HG03064 (cell line): ENCODE data around the gene FAM50A.
"Not testable (repeated sequence)": the region's sequence is repeated elsewhere in the genome, so short reads cannot be mapped to it uniquely, and the experiment has no call there.

Experiments
- ATAC-seq: cut with Tn5 transposase; IDR thresholded peaks from one replicate; pipeline ENCODE4 v1.9.1; 2021; ENCODE audit warnings: low read depth; ENCODE audit not compliant: unreplicated experiment

FAM50A gene, protein sequence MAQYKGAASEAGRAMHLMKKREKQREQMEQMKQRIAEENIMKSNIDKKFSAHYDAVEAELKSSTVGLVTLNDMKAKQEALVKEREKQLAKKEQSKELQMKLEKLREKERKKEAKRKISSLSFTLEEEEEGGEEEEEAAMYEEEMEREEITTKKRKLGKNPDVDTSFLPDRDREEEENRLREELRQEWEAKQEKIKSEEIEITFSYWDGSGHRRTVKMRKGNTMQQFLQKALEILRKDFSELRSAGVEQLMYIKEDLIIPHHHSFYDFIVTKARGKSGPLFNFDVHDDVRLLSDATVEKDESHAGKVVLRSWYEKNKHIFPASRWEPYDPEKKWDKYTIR

DNA sequence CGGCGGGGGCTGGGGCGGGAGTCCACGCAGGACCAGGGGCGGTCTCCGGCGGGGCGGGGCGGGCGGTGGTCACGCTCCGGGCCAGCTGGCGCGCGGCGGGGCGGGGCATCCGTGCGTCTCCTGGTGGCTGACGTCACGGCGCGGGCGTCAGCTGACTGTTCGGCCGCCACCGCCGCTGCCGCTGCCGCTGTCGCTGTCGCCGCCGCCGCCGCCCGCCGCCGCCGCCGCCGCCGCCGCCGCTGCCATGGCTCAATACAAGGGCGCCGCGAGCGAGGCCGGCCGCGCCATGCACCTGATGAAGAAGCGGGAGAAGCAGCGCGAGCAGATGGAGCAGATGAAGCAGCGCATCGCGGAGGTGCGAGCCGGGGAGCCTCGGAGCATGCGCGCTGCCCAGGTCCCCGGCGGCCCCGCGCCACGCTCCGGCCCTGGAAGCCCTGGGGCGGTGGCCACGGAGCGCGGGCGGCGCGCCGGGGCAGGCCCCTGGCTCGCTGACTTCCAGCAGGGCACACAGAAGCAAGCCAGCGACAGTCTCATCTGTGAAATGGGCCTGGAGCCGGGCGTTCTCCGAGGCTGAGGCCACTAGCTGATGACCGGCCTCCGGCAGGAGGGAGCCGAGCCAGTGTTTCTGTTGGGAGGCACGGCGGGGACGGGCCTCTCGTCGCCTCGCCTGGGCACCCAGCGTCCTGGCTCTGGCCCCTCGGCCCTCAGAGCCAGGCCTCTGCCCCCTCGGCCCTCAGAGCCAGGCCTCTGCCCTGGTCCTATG is at the start of gene FAM50A:
FAM50A (plus strand) TSS at position 150 of the 763 bp plus-strand sequence; CDS start at position 245, 95 bp downstream.
- ATAC-seq: peak; percentile 79

DNA sequence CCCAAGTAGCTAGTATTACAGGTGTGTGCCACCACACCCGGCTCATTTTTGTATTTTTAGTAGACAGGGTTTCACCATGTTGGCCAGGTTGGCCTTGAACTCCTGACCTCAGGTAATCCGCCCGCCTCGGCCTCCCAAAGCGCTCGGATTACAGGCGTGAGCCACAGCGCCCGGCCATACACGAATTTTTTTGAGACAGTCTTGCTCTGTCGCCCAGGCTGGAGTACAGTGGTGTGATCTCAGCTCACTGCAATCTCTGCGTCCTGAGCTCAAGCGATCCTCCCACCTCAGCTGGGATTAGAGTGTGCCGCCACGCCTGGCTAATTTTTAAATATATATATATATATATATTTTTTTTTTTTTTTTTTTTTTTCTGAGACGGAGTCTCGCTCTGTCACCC is 47.6 kb upstream of the FAM50A start:
- not testable (repeated sequence) for ATAC-seq

DNA sequence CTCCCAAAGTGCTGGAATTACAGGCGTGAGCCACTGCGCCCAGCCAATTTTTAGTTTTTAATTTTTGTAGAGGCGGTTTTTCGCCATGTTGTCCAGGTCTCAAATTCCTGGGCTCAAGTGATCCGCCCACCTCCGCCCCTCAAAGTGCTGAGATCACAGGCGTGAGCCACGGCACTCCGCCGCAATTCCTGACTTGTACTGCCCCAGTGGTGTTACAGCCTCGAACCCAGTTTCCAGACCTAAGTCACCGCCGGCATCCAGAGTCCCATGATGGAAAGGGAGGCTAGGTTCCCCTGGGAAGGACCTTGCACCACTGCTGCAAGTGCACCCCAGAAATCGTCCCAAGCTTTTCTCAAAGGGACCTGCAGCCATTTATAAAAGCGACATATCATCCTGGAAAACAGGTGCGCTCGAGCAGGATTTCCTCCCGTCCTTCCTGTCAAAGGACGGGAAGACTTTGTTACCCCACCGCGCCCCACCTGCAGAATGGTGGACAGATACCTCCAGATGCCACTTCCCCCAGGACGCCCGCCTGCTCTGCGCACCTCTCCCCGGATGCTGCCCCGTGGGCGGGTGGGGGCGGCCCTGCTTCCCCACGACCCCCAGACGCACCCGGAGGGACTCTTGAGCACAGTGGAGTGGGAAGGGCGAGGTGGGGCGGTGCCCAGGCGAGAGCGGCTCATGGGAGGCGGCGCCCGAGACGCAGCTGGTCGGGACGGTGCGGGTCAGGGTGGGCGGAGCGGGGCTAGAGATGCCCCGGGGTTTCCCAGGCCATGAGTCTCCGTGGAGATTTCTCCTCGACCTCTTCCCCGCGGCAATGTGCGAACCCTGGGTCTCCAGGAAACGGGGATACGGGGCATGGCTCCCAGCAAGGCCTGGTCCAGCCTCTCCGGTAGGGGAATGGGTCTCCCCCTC is 46.7 kb upstream of the FAM50A start:
- peak; percentile 40 for ATAC-seq

DNA sequence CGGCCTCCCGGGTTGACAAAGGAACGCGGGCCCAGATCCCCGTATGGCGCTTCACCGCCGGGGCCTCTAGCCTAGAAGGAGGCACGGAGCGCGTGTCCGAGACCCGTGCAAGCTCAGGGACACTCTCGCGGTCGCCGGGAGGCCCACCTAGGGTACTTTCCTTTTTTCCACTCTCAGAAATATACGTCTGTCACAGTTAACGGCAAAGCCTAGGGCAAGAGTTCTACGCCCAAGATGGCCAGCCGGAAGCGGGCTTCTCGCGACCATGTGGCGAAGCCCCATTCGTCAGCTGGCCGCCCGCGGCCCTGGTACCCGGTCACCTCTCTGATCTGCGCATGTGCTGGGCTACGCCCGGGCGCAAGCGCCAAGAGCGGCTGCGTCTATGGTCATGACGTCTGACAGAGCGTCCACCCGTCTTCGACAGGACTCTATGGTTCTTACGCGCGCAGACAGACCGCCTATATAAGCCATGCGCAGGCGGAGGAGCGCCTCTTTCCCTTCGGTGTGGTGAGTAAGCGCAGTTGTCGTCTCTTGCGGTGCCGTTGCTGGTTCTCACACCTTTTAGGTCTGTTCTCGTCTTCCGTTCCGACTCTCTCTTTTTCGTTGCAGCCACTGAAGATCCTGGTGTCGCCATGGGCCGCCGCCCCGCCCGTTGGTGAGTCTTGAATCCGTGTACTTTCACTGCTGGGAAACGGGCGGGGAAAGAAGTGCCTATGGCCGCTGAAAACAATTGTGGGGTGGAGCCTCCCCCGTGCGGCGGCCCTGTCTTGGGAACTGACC is 45.9 kb upstream of the FAM50A start, which contains the start of gene RPL10:
RPL10 (plus strand) TSS at position 490 of the 780 bp plus-strand sequence; CDS start at position 633, 143 bp downstream.
- ATAC-seq: peak; percentile 52

DNA sequence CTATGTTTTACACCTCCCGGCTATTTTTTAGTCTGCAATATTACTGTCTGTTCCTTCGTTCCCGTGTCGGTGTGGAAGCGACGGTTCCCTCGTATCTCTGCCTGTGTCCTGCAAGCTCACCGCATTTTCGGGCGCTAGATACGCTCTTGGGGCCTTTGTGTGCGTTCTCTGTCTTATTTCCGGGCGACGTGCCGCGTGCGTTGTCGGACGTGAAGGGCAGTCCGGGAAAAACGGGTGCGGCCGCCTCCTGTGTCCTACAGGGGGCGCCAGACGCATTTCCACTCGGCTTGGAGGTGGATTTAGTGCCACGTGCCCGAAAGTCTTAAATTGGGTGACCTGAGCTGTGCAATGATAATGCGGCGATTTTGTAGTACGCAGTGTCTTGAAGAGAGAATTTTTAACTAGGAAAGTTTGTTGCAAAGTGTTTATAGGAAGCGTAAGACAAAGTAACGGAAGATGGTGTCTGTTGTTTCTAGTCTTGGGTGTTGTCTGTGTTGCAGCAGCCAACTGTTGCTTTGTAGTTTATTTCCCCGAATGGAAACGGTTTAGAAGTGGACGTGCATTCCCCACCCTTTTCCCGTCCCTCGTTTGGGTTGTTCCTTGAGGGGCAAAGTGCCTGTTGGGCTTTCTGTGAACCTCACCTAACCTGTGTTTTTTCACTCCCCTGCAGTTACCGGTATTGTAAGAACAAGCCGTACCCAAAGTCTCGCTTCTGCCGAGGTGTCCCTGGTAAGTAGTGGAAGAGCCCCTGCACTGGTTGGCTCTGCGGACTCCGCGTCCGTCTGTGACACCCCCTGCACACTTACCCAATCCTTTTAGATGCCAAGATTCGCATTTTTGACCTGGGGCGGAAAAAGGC is 45.0 kb upstream of the FAM50A start:
- no peak for ATAC-seq

DNA sequence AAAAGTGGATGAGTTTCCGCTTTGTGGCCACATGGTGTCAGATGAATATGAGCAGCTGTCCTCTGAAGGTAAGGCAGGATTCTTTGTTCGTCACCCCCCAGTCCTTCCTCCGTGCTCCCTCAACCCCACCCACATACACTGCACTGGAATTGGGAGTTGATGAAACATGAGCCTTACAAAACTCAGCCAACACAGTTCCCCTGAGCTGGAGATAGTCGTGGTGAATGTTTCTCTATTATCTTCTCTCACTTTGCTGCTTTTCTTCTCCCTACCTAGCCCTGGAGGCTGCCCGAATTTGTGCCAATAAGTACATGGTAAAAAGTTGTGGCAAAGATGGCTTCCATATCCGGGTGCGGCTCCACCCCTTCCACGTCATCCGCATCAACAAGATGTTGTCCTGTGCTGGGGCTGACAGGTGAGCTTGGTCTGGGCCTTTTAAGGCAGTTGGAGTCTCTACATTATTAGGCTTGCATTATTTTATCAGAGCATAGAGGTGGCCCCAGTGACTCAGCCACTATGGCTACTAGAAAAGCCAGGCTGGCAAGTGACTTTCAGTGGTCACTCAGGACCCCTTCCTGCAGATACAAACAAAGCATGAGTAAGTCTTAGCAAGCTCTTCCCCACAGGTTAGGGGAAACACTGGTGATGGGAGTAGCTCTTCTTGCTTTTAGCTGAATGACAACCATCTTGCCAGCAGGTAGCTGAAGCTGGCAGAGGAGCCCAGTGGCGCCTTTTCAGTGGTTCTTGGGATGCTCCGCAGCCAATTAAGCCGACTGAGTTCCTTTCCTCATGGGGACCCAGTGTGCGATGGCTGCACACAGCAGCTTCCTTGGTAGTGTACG is 44.2 kb upstream of the FAM50A start:
- ATAC-seq: no peak

DNA sequence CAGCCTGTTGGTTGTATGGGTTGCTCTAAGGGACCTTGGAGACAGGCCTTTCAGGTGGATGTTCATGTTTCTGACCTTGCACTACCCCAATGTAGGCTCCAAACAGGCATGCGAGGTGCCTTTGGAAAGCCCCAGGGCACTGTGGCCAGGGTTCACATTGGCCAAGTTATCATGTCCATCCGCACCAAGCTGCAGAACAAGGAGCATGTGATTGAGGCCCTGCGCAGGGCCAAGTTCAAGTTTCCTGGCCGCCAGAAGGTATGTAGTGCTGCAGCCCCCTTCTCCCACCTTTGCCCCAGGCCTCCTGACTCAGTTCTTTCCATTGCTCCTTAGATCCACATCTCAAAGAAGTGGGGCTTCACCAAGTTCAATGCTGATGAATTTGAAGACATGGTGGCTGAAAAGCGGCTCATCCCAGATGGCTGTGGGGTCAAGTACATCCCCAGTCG is 43.5 kb upstream of the FAM50A start:
- not testable (repeated sequence) for ATAC-seq

DNA sequence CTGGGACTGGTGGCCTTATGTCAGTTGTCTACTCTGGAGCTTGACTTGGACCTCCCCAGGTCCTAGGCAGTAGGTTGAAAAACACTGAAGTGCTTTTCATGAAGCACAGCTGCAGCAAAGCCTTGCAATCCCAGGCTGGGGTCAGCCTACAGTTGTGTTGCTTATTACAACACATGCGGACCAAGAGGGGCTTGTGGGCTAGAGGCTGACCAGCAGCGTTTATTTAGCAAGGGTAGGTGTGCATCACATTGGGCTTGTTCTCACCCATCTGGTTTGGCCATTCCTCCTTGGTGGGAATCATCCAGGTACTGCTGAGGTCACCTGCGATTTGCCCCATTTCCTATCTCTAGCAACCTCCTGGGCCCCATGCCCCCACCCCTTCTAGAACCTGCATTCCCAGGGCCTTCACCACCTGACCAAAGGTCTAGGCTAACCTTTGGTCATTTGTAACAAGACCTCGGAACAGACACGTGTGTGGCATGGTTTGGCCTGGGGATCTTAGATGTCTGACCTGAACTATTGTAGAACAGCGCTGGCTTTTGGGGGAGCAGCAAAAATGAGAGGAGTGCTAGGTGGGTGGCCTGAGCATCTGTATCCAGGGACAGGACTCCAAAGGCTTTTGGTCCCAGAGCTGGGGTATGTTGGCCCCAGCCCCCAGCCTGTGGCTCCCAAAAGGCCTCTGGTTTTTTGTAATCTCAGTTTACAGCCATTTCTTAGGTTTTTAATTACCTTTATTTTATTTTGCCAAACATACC is 42.7 kb upstream of the FAM50A start:
- no peak for ATAC-seq

DNA sequence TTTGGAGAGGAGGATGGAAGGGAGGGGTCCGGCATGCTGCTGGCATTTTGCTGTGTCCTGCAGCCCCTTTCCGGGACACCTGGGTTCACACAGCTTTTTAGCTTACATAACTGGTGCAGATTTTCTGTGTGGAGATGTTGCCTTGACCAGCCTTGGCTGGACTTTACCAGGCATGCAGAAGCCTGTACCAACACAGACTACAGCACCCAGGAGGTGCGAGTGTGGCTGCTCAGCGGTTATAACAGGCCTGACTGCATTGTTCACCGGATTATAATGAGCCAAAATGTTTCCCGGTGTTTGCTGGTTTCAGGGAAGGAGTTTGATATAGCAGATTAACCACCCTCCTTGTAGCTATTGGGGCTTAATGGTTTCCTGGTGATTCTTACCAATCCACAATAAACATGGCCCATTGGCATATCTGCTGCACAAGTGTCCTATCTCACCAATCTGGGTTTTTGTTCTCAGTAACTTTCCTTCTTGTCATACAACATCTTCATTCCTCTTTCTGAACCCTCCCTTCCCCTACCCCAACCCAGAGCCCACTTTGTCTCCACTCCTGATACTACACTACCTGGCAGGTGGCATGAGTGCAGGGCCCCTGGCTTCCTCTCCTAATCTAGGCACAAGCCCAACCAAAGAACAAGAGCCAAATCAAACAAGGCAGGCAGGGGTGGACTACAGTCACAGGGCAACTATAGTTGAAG is 41.9 kb upstream of the FAM50A start:
- no peak for ATAC-seq

DNA sequence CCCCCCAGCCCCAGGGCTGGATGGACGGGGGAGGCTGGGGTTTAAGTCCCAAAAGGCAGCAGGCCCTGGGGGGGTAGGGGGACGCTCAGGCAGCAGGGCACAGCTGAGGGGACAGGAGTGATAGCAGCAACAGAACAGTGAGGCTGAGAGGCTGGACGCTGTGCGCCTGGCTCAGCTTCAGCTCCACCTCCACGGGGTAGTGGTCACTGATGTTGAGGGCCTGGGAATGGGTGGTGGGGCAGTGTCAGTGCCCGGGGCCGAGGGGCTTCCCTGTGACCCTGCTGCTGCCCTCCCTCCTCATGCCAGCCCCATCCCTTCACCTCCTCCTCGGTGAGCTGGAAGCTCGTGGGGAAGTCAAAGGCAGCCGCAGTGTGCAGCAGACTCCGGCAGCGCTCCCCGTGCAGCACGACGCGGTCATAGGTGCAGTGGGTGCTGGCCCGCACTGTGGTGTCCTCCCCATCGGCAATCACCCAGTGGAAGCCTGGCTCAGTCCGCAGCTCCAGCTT is 41.3 kb upstream of the FAM50A start:
- ATAC-seq: no peak

DNA sequence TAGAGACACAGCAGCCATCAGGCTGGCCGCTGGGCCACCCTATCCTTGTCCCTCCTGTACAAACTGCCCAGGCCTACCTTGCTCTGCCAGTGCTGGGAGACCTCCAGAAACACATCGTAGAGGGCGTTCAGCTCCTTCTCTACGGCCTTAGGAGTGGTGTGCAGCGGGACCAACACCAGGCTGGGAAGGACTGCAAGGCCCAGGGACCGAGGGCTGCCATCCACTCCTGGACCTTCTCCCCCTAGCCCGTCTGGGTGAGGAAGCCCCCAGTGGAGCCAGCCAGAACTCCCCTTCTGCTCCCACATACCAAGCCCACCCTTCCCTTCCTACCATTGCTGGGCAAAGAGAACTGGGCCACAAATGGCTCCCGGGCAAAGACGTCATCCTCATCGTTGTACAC is 40.7 kb upstream of the FAM50A start:
- no peak for ATAC-seq

DNA sequence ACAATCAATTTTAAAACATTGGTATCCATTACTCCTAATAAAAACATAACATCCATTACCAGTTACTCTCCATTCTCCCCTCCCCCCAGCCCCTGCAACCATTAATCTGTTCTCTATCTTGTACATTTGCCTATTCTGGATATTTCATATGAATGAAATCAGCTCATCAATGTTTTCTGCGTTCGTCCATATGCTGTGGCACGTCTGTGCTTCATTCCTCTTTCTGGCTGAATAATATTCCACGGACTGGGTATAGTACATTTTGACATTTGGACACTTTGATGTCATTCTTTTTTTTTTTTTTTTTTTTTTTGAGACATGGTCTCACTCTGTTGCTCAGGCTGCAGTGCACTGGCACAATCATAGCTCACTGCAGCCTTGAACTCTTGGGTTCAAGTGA is 40.1 kb upstream of the FAM50A start:
- ATAC-seq: no peak

DNA sequence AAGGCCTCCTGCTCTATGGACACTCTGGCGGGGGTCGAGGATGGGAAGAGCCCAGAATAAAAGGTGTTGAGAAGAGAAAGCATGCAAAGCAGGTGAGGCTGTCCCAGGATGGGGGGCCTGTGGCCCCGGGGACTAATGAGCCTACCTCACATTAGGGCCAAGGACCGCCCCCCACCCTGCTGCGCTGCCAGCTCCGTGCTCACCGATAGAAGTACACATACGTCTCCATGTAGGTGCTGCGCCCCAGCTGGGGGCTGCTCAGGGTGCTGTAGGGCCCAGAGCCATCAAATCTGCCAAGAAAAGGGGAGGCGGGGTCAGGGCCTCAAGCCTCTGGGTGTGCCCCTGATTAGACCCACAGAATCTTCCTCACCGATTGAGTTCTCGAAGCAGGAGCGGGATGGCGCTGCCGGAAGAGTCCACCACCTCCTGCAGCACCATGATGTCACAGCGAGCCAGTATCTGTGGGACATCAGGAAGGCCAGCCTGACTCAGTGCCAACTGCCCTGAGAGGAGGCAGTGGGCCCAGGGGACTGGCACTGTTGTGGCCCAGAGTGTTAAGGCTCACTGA is 39.2 kb upstream of the FAM50A start:
- no peak for ATAC-seq

DNA sequence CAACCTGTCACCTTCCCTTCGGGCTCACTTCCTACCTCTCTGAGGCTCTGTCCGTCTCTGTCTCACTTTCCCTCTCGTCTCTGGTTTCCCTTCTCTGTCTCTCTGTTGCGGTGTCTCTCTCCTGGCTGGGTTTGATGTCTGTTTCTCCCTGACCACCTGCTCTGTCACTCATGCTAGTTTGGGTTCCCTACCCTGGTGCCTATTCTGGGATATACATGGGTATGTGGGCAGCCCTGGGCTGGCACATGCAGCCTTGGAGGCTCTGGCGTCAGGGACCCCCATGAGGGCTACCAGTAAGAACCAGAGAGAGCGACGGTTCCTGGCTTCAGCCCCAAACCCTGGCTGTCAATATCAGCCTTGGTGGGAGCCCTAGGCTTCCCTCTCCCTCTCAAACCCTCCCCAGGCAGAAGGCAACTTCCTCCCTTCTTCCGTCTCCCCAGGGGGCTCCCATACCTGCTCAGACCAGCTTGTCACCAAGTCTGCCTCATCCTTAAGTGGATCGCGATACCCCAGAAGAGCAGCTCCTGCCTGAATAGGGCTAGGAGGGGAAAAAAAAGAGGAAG is 35.2 kb upstream of the FAM50A start:
- ATAC-seq: no peak

DNA sequence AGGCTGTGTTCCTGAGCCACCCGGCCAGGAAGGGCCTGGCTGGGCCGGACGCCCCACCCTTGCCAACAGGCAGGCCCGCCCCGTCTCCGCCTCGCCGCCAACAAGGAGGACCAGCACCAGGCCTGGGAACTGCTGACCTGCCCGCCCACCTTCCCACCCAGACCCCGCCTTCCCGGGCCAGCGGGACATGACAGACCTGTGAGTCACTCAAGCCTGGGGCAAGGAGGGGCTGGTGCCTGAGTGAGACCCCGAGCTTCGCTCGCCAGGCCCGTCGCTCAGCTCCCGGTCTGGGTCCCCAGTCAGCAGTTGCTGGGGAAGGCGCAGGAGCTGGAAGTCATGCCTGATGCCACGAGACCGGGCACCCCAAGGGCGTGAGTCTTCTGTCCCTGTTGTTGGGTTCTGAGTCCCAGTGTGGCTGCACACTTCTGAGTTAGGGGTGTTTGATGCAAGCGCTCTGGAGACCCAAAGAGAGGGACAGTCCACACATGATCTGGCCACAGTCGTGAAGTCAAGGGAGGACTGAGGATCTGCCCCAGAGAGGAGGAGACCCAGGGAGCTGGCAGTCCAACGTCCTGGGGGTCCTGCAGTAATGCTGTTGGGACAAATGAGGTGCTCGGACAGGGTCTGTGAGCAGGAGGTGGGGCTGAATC is 34.6 kb upstream of the FAM50A start, which contains the start of gene DNASE1L1:
DNASE1L1 (minus strand) TSS at position 33 of the 650 bp plus-strand sequence. CDS start 3,686 bp downstream, outside the sequence.
- ATAC-seq: no peak
